ENCODE results near the gene ACP1.

DNA sequence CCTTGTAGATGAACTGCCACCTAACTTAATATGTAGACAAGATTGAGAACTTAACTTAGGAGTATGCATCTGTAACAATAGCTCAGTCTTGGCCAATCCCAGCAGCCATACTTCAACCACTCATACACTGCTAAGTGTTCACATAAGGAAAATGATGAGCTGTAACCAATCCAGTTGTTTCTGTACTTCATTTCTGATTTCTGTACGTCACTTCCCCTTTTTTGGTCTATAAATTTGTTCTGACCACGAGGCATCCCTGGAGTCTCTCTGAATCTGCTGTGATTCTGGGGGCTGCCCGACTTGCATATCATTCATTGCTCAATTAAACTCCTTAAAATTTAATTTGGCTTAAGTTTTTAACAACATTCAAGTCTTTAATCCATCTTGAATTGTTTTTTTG, 7.3 kb upstream of the ACP1 start:
- TF ChIP-seq, protein P1, sequence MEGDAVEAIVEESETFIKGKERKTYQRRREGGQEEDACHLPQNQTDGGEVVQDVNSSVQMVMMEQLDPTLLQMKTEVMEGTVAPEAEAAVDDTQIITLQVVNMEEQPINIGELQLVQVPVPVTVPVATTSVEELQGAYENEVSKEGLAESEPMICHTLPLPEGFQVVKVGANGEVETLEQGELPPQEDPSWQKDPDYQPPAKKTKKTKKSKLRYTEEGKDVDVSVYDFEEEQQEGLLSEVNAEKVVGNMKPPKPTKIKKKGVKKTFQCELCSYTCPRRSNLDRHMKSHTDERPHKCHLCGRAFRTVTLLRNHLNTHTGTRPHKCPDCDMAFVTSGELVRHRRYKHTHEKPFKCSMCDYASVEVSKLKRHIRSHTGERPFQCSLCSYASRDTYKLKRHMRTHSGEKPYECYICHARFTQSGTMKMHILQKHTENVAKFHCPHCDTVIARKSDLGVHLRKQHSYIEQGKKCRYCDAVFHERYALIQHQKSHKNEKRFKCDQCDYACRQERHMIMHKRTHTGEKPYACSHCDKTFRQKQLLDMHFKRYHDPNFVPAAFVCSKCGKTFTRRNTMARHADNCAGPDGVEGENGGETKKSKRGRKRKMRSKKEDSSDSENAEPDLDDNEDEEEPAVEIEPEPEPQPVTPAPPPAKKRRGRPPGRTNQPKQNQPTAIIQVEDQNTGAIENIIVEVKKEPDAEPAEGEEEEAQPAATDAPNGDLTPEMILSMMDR (IDR thresholded peaks at IDR 0.05), result no peak
- TF ChIP-seq POLR2A (IDR thresholded peaks at IDR 0.05), result no peak

Measured in heart left ventricle (tissue), 13 donors.